ENCODE results near the gene MEMO1.

DNA sequence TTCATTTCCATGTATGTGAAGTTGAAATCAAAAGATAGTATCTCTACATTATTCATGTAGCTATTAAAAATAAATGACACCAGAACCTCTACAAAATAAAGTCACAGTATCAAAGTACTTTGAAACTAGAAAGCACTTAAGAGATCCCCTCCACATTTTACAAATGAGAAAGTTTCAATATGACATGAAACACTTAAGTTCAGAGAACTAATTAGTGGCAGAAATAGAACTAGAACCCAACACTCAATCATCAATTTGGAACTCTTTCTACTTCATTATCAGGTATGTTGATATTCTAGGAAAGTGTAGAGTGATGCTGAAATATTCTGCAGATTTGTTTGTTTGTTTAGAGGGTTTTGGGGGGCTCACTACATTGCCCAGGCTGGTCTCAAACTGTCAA, 145.6 kb downstream of the MEMO1 start:
- TF ChIP-seq POLR2A (IDR thresholded peaks at IDR 0.05; ENCODE audit: low read depth, low read length) (no peak), TAF1 (IDR thresholded peaks at IDR 0.05; ENCODE audit: low read depth, low read length) (no peak), POLR2AphosphoS5 (IDR thresholded peaks at IDR 0.05; ENCODE audit: low read depth, low read length) (no peak), POU2F2 (IDR thresholded peaks at IDR 0.05; ENCODE audit: low read depth, low read length) (no peak), PAX5 (IDR thresholded peaks at IDR 0.05; ENCODE audit: insufficient read depth, low read length, severe bottlenecking) (no peak), SPI1 (IDR thresholded peaks at IDR 0.05; ENCODE audit: low read depth, low read length) (no peak)
